Astrocyte (in vitro differentiated cells and primary cell): ENCODE results near the gene SH3BP4. TPM values are rescaled to one million over a fixed set of nuclear protein-coding genes. Genes with fewer than 3 reads are reported as not detected.

Source experiments
- DNase-seq: peaks from one replicate; pipeline ENCODE4 v3.0.0-alpha.2; 2010; ENCODE audit warnings: low read depth
- FAIRE-seq: peaks from 2 replicates; lab custom pipeline; 2011; peaks lifted over from hg19 to GRCh38; lab: Jason Lieb, UNC
- H2AFZ ChIP-seq: 2 replicates; pipeline ENCODE4 v1.6.0; 2012; ENCODE audit warnings: low read depth, low read length, inconsistent platforms
- H3K27ac ChIP-seq: 2 replicates; pipeline ENCODE4 v1.5.1; 2011; ENCODE audit warnings: low read depth, low read length, inconsistent platforms
- H3K27me3 ChIP-seq: 2 replicates; pipeline ENCODE4 v1.6.0; 2011; ENCODE audit warnings: low read length, inconsistent platforms; ENCODE audit not compliant: insufficient read depth
- H3K36me3 ChIP-seq: 2 replicates; pipeline ENCODE4 v1.5.1; 2011; ENCODE audit warnings: low read length, inconsistent platforms; ENCODE audit not compliant: insufficient read depth
- H3K4me1 ChIP-seq: 2 replicates; pipeline ENCODE4 v1.5.1; 2011; ENCODE audit warnings: low read length, inconsistent platforms; ENCODE audit not compliant: insufficient read depth
- H3K4me2 ChIP-seq: 2 replicates; pipeline ENCODE4 v1.6.0; 2012; ENCODE audit warnings: low read length, inconsistent platforms
- H3K4me3 ChIP-seq: 2 replicates; pipeline ENCODE4 v1.5.1; 2011; ENCODE audit warnings: low read depth, mild to moderate bottlenecking, low read length, inconsistent platforms; ENCODE audit not compliant: insufficient read depth
- H3K79me2 ChIP-seq: 2 replicates; pipeline ENCODE4 v1.6.0; 2012; ENCODE audit warnings: mild to moderate bottlenecking, low read length, inconsistent platforms; ENCODE audit not compliant: insufficient read depth
- H3K9ac ChIP-seq: 2 replicates; pipeline ENCODE4 v1.6.0; 2012; ENCODE audit warnings: mild to moderate bottlenecking, low read length, inconsistent platforms
- H3K9me3 ChIP-seq: 2 replicates; pipeline ENCODE4 v1.5.1; 2012; ENCODE audit warnings: low read depth, mild to moderate bottlenecking, low read length, inconsistent platforms; ENCODE audit not compliant: insufficient read depth
- H4K20me1 ChIP-seq: 2 replicates; pipeline ENCODE4 v1.6.0; 2012; ENCODE audit warnings: low read length, inconsistent platforms; ENCODE audit not compliant: insufficient read depth
- H3K27ac Mint-ChIP-seq: one replicate; pipeline ENCODE4 v1.8.0; 2021; ENCODE audit warnings: mild to moderate bottlenecking, mixed read lengths; ENCODE audit not compliant: unreplicated experiment
- H3K27me3 Mint-ChIP-seq: one replicate; pipeline ENCODE4 v1.8.0; 2021; ENCODE audit warnings: low read depth, mixed read lengths; ENCODE audit not compliant: unreplicated experiment
- H3K36me3 Mint-ChIP-seq: one replicate; pipeline ENCODE4 v1.8.0; 2021; ENCODE audit warnings: low read depth, mixed read lengths; ENCODE audit not compliant: unreplicated experiment
- H3K4me1 Mint-ChIP-seq: one replicate; pipeline ENCODE4 v1.8.0; 2021; ENCODE audit warnings: low read depth, mixed read lengths; ENCODE audit not compliant: unreplicated experiment
- H3K4me3 Mint-ChIP-seq: one replicate; pipeline ENCODE4 v1.8.0; 2021; ENCODE audit warnings: mild to moderate bottlenecking, moderate library complexity, mixed read lengths; ENCODE audit not compliant: unreplicated experiment
- H3K9me3 Mint-ChIP-seq: one replicate; pipeline ENCODE4 v1.8.0; 2021; ENCODE audit warnings: mild to moderate bottlenecking, mixed read lengths; ENCODE audit not compliant: unreplicated experiment
- EZH2 ChIP-seq: IDR thresholded peaks from 2 replicates; pipeline ENCODE4 v1.6.1; 2012; ENCODE audit warnings: mild to moderate bottlenecking, low read length, inconsistent platforms; ENCODE audit not compliant: insufficient read depth
- total RNA-seq: library from RNA; stranded (reverse); gene quantifications from 2 replicates; pipeline ENCODE4 v1.2.1, GENCODE V29; 2021
- TF ChIP-seq, protein P1 (sequence below): IDR thresholded peaks from 2 replicates; pipeline ENCODE4 v1.5.1; 2011; ENCODE audit warnings: low read depth, mild to moderate bottlenecking, inconsistent platforms, low read length, moderate library complexity; ENCODE audit not compliant: insufficient read depth

Gene SH3BP4
- total RNA-seq, 1 donor from 2014 or later, result 127 TPM

DNA sequence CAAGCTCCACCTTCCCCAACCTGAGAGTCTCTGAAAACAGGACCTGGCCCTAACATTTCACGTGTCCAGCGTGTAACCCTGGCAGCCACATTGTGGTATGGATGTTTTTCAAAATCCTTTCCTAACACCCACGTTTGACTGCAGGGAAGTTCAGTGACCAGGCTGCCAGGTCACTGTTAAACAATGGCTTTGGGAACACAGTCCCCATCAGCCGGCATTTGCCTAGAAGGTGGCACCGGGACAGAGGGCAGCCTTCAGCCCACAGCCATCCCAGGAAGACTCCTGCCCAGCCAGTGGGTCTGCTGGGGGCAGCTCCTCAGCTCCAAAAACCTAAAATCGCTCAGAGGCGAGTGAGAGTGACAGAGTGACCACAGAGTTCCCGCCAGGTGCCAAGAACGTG, 140.2 kb downstream of the SH3BP4 start:
- no peaks in the 10 kb centered on the region for H3K36me3 ChIP-seq
- peaks cover 26% of the 10 kb centered on the region for H3K27me3 Mint-ChIP-seq
- DNase-seq (no peak), FAIRE-seq (no peak)
- no peaks in the 10 kb centered on the region for H3K27me3 ChIP-seq
- no peaks in the 10 kb centered on the region for H3K79me2 ChIP-seq
- no peak overlapping the region for H3K27ac ChIP-seq
- no peak overlapping the region for H3K4me2 ChIP-seq
- no peaks in the 10 kb centered on the region for H3K9me3 ChIP-seq
- no peak overlapping the region for H3K4me3 Mint-ChIP-seq
- no peak overlapping the region for H3K4me3 ChIP-seq
- no peaks in the 10 kb centered on the region for H3K9me3 Mint-ChIP-seq
- H4K20me1 ChIP-seq, result no peaks in the 10 kb centered on the region
- H3K4me1 Mint-ChIP-seq, result no peaks in the 10 kb centered on the region
- H3K36me3 Mint-ChIP-seq, result no peaks in the 10 kb centered on the region
- H3K27ac Mint-ChIP-seq, result no peak overlapping the region
- peaks cover 8% of the 10 kb centered on the region for H3K4me1 ChIP-seq
- no peak for TF ChIP-seq EZH2
- TF ChIP-seq, protein P1, sequence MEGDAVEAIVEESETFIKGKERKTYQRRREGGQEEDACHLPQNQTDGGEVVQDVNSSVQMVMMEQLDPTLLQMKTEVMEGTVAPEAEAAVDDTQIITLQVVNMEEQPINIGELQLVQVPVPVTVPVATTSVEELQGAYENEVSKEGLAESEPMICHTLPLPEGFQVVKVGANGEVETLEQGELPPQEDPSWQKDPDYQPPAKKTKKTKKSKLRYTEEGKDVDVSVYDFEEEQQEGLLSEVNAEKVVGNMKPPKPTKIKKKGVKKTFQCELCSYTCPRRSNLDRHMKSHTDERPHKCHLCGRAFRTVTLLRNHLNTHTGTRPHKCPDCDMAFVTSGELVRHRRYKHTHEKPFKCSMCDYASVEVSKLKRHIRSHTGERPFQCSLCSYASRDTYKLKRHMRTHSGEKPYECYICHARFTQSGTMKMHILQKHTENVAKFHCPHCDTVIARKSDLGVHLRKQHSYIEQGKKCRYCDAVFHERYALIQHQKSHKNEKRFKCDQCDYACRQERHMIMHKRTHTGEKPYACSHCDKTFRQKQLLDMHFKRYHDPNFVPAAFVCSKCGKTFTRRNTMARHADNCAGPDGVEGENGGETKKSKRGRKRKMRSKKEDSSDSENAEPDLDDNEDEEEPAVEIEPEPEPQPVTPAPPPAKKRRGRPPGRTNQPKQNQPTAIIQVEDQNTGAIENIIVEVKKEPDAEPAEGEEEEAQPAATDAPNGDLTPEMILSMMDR, result no peak
- no peak overlapping the region for H2AFZ ChIP-seq
- no peak overlapping the region for H3K9ac ChIP-seq

DNA sequence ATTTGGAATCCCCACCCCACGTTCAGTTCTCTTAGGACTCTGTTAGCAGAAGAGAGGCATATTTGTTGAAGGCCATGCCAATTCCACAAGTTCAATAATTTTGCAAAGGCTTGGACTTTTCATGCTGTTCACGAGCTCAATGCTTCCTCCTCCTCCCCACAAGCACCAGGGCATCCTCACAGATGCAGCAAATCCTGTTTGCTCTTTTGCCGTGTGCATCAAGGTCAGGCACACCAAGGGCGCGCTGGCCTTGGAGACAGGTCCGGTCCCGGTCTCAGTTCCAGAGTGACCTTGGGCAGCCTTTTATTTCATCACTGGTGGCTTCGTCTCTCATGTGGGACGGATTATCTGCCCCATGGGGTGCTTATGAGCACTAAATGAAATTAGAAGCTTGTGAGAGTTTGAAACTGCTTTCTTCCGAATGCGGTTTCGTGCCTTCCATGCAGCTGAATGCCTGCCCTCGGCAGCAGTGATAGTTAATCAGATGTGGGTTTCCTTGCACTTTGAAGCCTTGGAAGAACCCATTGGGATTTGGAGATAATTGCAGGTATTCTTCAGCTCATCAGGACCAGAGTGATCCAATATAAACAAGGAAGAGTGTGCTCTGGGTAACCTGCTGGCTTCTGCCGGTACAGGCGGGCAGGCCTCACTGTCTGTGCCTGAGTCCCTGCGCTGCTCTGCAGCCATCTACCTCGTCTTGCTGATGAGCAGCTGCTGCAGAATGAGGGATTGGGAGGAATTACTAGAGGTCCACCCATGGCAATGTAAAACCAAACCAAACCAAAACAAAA, 140.8 kb downstream of the SH3BP4 start:
- FAIRE-seq (no peak), DNase-seq (no peak)
- no peak overlapping the region for H3K4me3 ChIP-seq
- Mint-ChIP-seq H3K27me3 (peaks cover 23% of the 10 kb centered on the region), H3K27ac (no peak overlapping the region), H3K4me3 (no peak overlapping the region), H3K4me1 (no peaks in the 10 kb centered on the region), H3K9me3 (no peaks in the 10 kb centered on the region), H3K36me3 (no peaks in the 10 kb centered on the region)
- H3K4me1 ChIP-seq, result peaks cover 8% of the 10 kb centered on the region
- TF ChIP-seq, protein P1, result no peak
- no peak for TF ChIP-seq EZH2
- H3K27ac ChIP-seq, result no peak overlapping the region
- H4K20me1 ChIP-seq, result no peaks in the 10 kb centered on the region
- no peak overlapping the region for H3K4me2 ChIP-seq
- H3K9ac ChIP-seq, result no peak overlapping the region
- H3K9me3 ChIP-seq, result no peaks in the 10 kb centered on the region
- H2AFZ ChIP-seq, result no peak overlapping the region
- no peaks in the 10 kb centered on the region for H3K79me2 ChIP-seq
- no peaks in the 10 kb centered on the region for H3K36me3 ChIP-seq
- no peaks in the 10 kb centered on the region for H3K27me3 ChIP-seq

GRCh38 chr2:235094457-235094856, 142.6 kb downstream of the SH3BP4 start:
- no peaks in the 10 kb centered on the region for H3K36me3 Mint-ChIP-seq
- Histone ChIP-seq H3K4me2 (no peak overlapping the region), H2AFZ (no peak overlapping the region), H3K9me3 (no peaks in the 10 kb centered on the region), H3K36me3 (no peaks in the 10 kb centered on the region), H3K4me1 (peaks cover 13% of the 10 kb centered on the region), H3K27ac (no peak overlapping the region), H3K79me2 (no peaks in the 10 kb centered on the region), H4K20me1 (no peaks in the 10 kb centered on the region), H3K9ac (no peak overlapping the region), H3K27me3 (no peaks in the 10 kb centered on the region), H3K4me3 (no peak overlapping the region)
- TF ChIP-seq EZH2, result no peak
- TF ChIP-seq, protein P1, result no peak
- H3K27ac Mint-ChIP-seq, result no peak overlapping the region
- H3K9me3 Mint-ChIP-seq, result no peaks in the 10 kb centered on the region
- FAIRE-seq (no peak), DNase-seq (no peak)
- no peak overlapping the region for H3K4me3 Mint-ChIP-seq
- H3K27me3 Mint-ChIP-seq, result peaks cover 16% of the 10 kb centered on the region
- no peaks in the 10 kb centered on the region for H3K4me1 Mint-ChIP-seq
